ENCODE measurements around the gene TMEM63C. TPM values are rescaled to one million over a fixed set of nuclear protein-coding genes. Genes with fewer than 3 reads are reported as not detected.

The TMEM63C gene
- total and polyA plus RNA-seq, 2 experiments from 2014 or later = 4.9 to 9.7 TPM

- no peak overlapping the region for H2AFZ ChIP-seq
- H3K79me2 ChIP-seq = no peaks in the 10 kb centered on the region
- TF ChIP-seq EZH2phosphoT487 (IDR thresholded peaks at IDR 0.05; ENCODE audit: low read depth, severe bottlenecking, unreplicated experiment) (no peak), CTCF (IDR thresholded peaks at IDR 0.05; ENCODE audit: poor library complexity) (no peak), EZH2 (IDR thresholded peaks at IDR 0.05; ENCODE audit: borderline replicate concordance) (no peak)
- no peak overlapping the region for H3K4me2 ChIP-seq
- peaks cover 5% of the 10 kb centered on the region for H3K4me1 ChIP-seq (ENCODE audit: insufficient read depth)
- H3K36me3 ChIP-seq (replicated peaks; ENCODE audit: insufficient read depth, low read depth) = no peaks in the 10 kb centered on the region
- WGBS (ENCODE audit: low lambda C conversion rate, missing lambda C conversion rate) = 28% methylated on average over 9 of the region's 10 CpGs
- H3K9me3 ChIP-seq (ENCODE audit: low read depth) = no peaks in the 10 kb centered on the region
- no peak overlapping the region for H3K27ac ChIP-seq
- no peaks in the 10 kb centered on the region for H3K9me2 ChIP-seq (replicated peaks; ENCODE audit: insufficient read depth)
- H3K27me3 ChIP-seq = peaks cover 64% of the 10 kb centered on the region
- no peak for DNase-seq (ENCODE audit: low spot score)
- no peaks in the 10 kb centered on the region for H4K20me1 ChIP-seq (ENCODE audit: insufficient read depth, poor library complexity, severe bottlenecking)
- H3K4me3 ChIP-seq = no peak overlapping the region
Observed at GRCh38 chr14:77145975-77146740, 35.4 kb upstream of the TMEM63C start.

- no peak overlapping the region for H3K27ac ChIP-seq
- H3K9me3 ChIP-seq (ENCODE audit: low read depth) = no peaks in the 10 kb centered on the region
- peaks cover 45% of the 10 kb centered on the region for H3K27me3 ChIP-seq
- no peak for TF ChIP-seq CTCF (IDR thresholded peaks at IDR 0.05; ENCODE audit: poor library complexity)
- TF ChIP-seq EZH2 (IDR thresholded peaks at IDR 0.05; ENCODE audit: borderline replicate concordance) = no peak
- TF ChIP-seq EZH2phosphoT487 (IDR thresholded peaks at IDR 0.05; ENCODE audit: low read depth, severe bottlenecking, unreplicated experiment) = no peak
- 72% methylated on average over 8 of the region's 8 CpGs for WGBS (ENCODE audit: low lambda C conversion rate, missing lambda C conversion rate)
- no peak for DNase-seq (ENCODE audit: low spot score)
- H3K4me3 ChIP-seq = no peak overlapping the region
- no peaks in the 10 kb centered on the region for H3K36me3 ChIP-seq (replicated peaks; ENCODE audit: insufficient read depth, low read depth)
- H3K4me1 ChIP-seq (ENCODE audit: insufficient read depth) = no peaks in the 10 kb centered on the region
- no peak overlapping the region for H3K4me2 ChIP-seq
- H2AFZ ChIP-seq = no peak overlapping the region
- no peaks in the 10 kb centered on the region for H3K9me2 ChIP-seq (replicated peaks; ENCODE audit: insufficient read depth)
- no peaks in the 10 kb centered on the region for H4K20me1 ChIP-seq (ENCODE audit: insufficient read depth, poor library complexity, severe bottlenecking)
- no peaks in the 10 kb centered on the region for H3K79me2 ChIP-seq
Observed at GRCh38 chr14:77148510-77149231, 32.9 kb upstream of the TMEM63C start.

- Histone ChIP-seq H2AFZ (no peak overlapping the region), H4K20me1 (ENCODE audit: insufficient read depth, poor library complexity, severe bottlenecking) (no peaks in the 10 kb centered on the region), H3K27me3 (peaks cover 31% of the 10 kb centered on the region), H3K9me2 (replicated peaks; ENCODE audit: insufficient read depth) (no peaks in the 10 kb centered on the region), H3K4me1 (ENCODE audit: insufficient read depth) (no peaks in the 10 kb centered on the region), H3K36me3 (replicated peaks; ENCODE audit: insufficient read depth, low read depth) (no peaks in the 10 kb centered on the region), H3K27ac (no peak overlapping the region), H3K79me2 (no peaks in the 10 kb centered on the region), H3K4me2 (no peak overlapping the region), H3K4me3 (no peak overlapping the region), H3K9me3 (ENCODE audit: low read depth) (no peaks in the 10 kb centered on the region)
- TF ChIP-seq EZH2 (IDR thresholded peaks at IDR 0.05; ENCODE audit: borderline replicate concordance) = no peak
- TF ChIP-seq CTCF (IDR thresholded peaks at IDR 0.05; ENCODE audit: poor library complexity) = peak; percentile 48
- DNase-seq (ENCODE audit: low spot score) = peak; percentile 32
- 14% methylated on average over 5 of the region's 5 CpGs for WGBS (ENCODE audit: low lambda C conversion rate, missing lambda C conversion rate)
Observed at GRCh38 chr14:77151245-77151644, 30.4 kb upstream of the TMEM63C start.

Measured in hepatocyte (in vitro differentiated cells).